ENCODE measurements around the gene NOSTRIN. TPM values are rescaled to one million over a fixed set of nuclear protein-coding genes. Genes with fewer than 3 reads are reported as not detected.

The NOSTRIN gene
- total and polyA plus RNA-seq, 4 donors, result 4.1 to 16.7 (median 8.5) TPM

DNA sequence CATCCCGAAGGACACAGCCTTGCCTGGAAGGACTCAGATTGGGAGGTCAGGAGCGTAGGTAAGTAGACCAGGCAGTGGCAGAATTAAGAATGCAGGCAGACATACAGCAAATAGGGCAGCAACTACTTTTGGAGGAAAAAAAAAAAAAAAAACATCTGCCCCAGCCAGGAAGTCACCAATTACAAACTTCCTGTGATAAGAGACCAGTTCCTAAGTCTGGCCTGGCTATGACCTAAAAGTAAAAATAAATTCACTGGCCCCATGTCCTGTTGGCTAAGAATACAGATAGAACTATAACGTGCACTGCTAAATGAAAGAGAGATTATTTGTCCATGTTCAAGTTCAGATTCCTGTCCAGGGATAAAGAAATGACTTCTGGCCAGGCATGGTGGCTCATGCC lies 45.2 kb upstream of the NOSTRIN start:
- no peak for DNase-seq (ENCODE audit: low spot score)
- H3K36me3 ChIP-seq (ENCODE audit: control insufficient read depth in 4 of 4, insufficient read depth in 3 of 4, low read depth in 1 of 4, low read length in 3 of 4), result peaks cover 0 to 4% (median under 1%) of the 10 kb centered on the region in 4 donors
- H3K9ac ChIP-seq (ENCODE audit: low read depth in 1 of 2, low read length in 2 of 2), result no peak overlapping the region
- H3K27ac ChIP-seq (ENCODE audit: low read depth in 1 of 2, low read length in 2 of 2), result no peak overlapping the region
- 67% methylated on average over 3 of the region's 3 CpGs for WGBS
- H3K27me3 ChIP-seq (ENCODE audit: control insufficient read depth in 4 of 4, insufficient read depth in 4 of 4, low read length in 3 of 4), result no peaks in the 10 kb centered on the region
- no peak overlapping the region for H3K4me3 ChIP-seq (ENCODE audit: low read depth in 1 of 3, low read length in 3 of 3)
- TF ChIP-seq SP1 (IDR thresholded peaks at IDR 0.05) (no peak), RAD21 (IDR thresholded peaks at IDR 0.05) (peak; percentile 13 to 30), GABPA (IDR thresholded peaks at IDR 0.05 in 1 of 2, conservative IDR thresholded peaks at IDR 0.05 in 1 of 2) (peak; percentile 45 to 53), RXRA (IDR thresholded peaks at IDR 0.05) (peak in 1 of 2 donors; percentile 13), NR2F2 (IDR thresholded peaks at IDR 0.05) (peak; percentile 69), YY1 (IDR thresholded peaks at IDR 0.05) (no peak)
- TF ChIP-seq, protein P1, sequence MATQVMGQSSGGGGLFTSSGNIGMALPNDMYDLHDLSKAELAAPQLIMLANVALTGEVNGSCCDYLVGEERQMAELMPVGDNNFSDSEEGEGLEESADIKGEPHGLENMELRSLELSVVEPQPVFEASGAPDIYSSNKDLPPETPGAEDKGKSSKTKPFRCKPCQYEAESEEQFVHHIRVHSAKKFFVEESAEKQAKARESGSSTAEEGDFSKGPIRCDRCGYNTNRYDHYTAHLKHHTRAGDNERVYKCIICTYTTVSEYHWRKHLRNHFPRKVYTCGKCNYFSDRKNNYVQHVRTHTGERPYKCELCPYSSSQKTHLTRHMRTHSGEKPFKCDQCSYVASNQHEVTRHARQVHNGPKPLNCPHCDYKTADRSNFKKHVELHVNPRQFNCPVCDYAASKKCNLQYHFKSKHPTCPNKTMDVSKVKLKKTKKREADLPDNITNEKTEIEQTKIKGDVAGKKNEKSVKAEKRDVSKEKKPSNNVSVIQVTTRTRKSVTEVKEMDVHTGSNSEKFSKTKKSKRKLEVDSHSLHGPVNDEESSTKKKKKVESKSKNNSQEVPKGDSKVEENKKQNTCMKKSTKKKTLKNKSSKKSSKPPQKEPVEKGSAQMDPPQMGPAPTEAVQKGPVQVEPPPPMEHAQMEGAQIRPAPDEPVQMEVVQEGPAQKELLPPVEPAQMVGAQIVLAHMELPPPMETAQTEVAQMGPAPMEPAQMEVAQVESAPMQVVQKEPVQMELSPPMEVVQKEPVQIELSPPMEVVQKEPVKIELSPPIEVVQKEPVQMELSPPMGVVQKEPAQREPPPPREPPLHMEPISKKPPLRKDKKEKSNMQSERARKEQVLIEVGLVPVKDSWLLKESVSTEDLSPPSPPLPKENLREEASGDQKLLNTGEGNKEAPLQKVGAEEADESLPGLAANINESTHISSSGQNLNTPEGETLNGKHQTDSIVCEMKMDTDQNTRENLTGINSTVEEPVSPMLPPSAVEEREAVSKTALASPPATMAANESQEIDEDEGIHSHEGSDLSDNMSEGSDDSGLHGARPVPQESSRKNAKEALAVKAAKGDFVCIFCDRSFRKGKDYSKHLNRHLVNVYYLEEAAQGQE (IDR thresholded peaks at IDR 0.05), result no peak
- no peaks in the 10 kb centered on the region for H3K4me1 ChIP-seq (ENCODE audit: control insufficient read depth in 4 of 4, insufficient read depth in 4 of 4, low read length in 3 of 4)
- no peaks in the 10 kb centered on the region for H3K9me3 ChIP-seq (ENCODE audit: control insufficient read depth in 4 of 4, low read length in 3 of 4)

DNA sequence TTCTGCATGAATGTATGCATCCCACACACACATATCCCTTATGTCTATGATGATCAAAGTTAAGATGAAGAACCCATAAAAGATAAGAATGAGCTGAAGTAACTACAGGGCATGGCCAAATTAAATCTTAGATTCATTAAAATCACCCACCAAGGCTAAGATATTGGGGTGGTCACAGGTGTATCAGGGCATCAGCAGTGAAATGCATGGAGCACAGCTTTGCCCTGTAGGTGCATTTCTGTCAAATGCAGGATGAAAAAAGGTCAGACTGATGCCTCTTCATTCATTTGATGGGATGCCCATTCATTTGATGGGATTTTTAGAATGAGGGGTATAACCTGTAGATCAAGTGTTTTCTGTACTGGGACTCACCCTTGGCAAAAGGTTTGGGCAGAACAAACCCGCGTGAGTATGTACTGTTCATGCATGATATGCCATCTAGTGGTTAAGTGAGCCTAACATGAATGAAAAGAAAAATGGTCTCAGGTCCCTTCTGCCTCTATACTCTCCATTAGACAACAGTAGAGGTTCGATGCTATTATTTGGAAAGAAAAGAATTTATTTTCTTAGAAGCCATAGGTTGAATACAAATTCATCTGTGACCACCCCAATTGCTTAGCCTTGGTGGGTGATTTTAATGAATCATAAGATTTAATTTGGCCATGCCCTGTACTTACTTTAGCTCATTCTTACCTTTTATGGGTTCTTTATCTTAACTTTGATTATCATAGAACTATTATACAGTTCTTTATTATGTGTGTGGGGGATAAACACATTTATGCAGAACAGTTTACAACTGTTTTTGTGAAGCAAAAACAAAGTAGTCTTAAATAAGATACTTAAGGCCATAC lies 43.2 kb upstream of the NOSTRIN start:
- no peak for DNase-seq (ENCODE audit: low spot score)
- peaks cover 0 to 4% (median under 1%) of the 10 kb centered on the region in 4 donors for H3K36me3 ChIP-seq (ENCODE audit: control insufficient read depth in 4 of 4, insufficient read depth in 3 of 4, low read depth in 1 of 4, low read length in 3 of 4)
- no peaks in the 10 kb centered on the region for H3K27me3 ChIP-seq (ENCODE audit: control insufficient read depth in 4 of 4, insufficient read depth in 4 of 4, low read length in 3 of 4)
- no peak overlapping the region for H3K4me3 ChIP-seq (ENCODE audit: low read depth in 1 of 3, low read length in 3 of 3)
- H3K9ac ChIP-seq (ENCODE audit: low read depth in 1 of 2, low read length in 2 of 2), result no peak overlapping the region
- TF ChIP-seq, protein P2, sequence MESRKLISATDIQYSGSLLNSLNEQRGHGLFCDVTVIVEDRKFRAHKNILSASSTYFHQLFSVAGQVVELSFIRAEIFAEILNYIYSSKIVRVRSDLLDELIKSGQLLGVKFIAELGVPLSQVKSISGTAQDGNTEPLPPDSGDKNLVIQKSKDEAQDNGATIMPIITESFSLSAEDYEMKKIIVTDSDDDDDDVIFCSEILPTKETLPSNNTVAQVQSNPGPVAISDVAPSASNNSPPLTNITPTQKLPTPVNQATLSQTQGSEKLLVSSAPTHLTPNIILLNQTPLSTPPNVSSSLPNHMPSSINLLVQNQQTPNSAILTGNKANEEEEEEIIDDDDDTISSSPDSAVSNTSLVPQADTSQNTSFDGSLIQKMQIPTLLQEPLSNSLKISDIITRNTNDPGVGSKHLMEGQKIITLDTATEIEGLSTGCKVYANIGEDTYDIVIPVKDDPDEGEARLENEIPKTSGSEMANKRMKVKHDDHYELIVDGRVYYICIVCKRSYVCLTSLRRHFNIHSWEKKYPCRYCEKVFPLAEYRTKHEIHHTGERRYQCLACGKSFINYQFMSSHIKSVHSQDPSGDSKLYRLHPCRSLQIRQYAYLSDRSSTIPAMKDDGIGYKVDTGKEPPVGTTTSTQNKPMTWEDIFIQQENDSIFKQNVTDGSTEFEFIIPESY (IDR thresholded peaks at IDR 0.05), result no peak
- peak; percentile 69 for TF ChIP-seq CTCF (IDR thresholded peaks at IDR 0.05; ENCODE audit: low read depth, low read length, missing input control)
- TF ChIP-seq RAD21 (IDR thresholded peaks at IDR 0.05), result peak; percentile 92 to 94
- TF ChIP-seq FOXA2 (IDR thresholded peaks at IDR 0.05), result peak; percentile 17
- 17% methylated on average over 3 of the region's 3 CpGs for WGBS
- no peaks in the 10 kb centered on the region for H3K4me1 ChIP-seq (ENCODE audit: control insufficient read depth in 4 of 4, insufficient read depth in 4 of 4, low read length in 3 of 4)
- H3K9me3 ChIP-seq (ENCODE audit: control insufficient read depth in 4 of 4, low read length in 3 of 4), result no peaks in the 10 kb centered on the region
- H3K27ac ChIP-seq (ENCODE audit: low read depth in 1 of 2, low read length in 2 of 2), result no peak overlapping the region

All from liver (tissue), 9 donors.